HepG2 (cell line): ENCODE measurements around the gene TNS1. TPM values are rescaled to one million over a fixed set of nuclear protein-coding genes. Genes with fewer than 3 reads are reported as not detected.

Source experiments
- CHD2 ChIP-seq: IDR thresholded peaks from 2 replicates; pipeline ENCODE4 v1.6.1; 2011; ENCODE audit warnings: low read depth, low read length, improper control_type of control experiment
- DPF2 ChIP-seq: sonication (generic); formaldehyde crosslinking; IDR thresholded peaks from 2 replicates; pipeline ENCODE4 v1.4.0; 2020; ENCODE audit warnings: mild to moderate bottlenecking, low read depth, missing genetic modification reagents, borderline replicate concordance
- ELF4 ChIP-seq: sonication (generic); formaldehyde crosslinking; IDR thresholded peaks from 2 replicates; pipeline ENCODE4 v1.5.0; 2020; ENCODE audit warnings: missing genetic modification reagents, mild to moderate bottlenecking, moderate library complexity, borderline replicate concordance
- FOXM1 ChIP-seq: sonication (generic); formaldehyde crosslinking; IDR thresholded peaks from 2 replicates; pipeline ENCODE4 v1.5.0; 2020; ENCODE audit warnings: missing genetic modification reagents
- GATAD1 ChIP-seq: IDR thresholded peaks from 2 replicates; pipeline ENCODE4 v1.6.1; 2016; ENCODE audit warnings: missing genetic modification reagents, missing compliant biosample characterization
- JARID2 ChIP-seq: sonication (generic); formaldehyde crosslinking; IDR thresholded peaks from 2 replicates; pipeline ENCODE4 v1.8.1; 2023; ENCODE audit warnings: missing genetic modification reagents, inconsistent platforms; ENCODE audit not compliant: insufficient replicate concordance
- SRY ChIP-seq: sonication (generic); formaldehyde crosslinking; IDR thresholded peaks from 2 replicates; pipeline ENCODE4 v1.8.0; 2022; ENCODE audit warnings: mild to moderate bottlenecking, missing genetic modification reagents
- TBP ChIP-seq: sonication (generic); formaldehyde crosslinking; IDR thresholded peaks from 2 replicates; pipeline ENCODE4 v1.5.0; 2020; ENCODE audit warnings: missing genetic modification reagents
- THAP11 ChIP-seq: IDR thresholded peaks from 2 replicates; pipeline ENCODE4 v1.6.1; 2016; ENCODE audit warnings: missing biosample characterization, missing genetic modification reagents
- ZFY ChIP-seq: sonication (generic); formaldehyde crosslinking; IDR thresholded peaks from 2 replicates; pipeline ENCODE4 v1.4.0; 2020; ENCODE audit warnings: missing genetic modification reagents
- ZNF652 ChIP-seq: IDR thresholded peaks from 2 replicates; pipeline ENCODE4 v1.6.1; 2016; ENCODE audit warnings: low read depth, borderline replicate concordance
- polyA plus RNA-seq, 8 experiments: library from polyadenylated mRNA; depleted of rRNA in 3 of 8; stranded (reverse) in 7 of 8; unstranded in 1 of 8; fragments of >200 nt; fragmentation: Illumina TruSeq in 4 of 8; extraction: Trizol in 4 of 8; gene quantifications; 2 replicates each; pipeline versions ENCODE4 v1.2.1 to v1.2.3, GENCODE V29; 2011 to 2016; ENCODE audit warnings: low read depth in 4 of 8, missing spikeins in 1 of 8, mixed read lengths in 1 of 8; ENCODE audit not compliant: insufficient read depth in 1 of 8
- total RNA-seq, 5 experiments: library from RNA; depleted of rRNA; stranded (reverse); fragments of >200 nt; fragmentation: Illumina TruSeq; extraction: Trizol; gene quantifications; 2 replicates each; pipeline ENCODE4 v1.2.3, GENCODE V29; 2016; ENCODE audit warnings: low read depth in 1 of 5
- TF ChIP-seq, protein P1 (sequence below): sonication (generic); formaldehyde crosslinking; IDR thresholded peaks from 2 replicates; pipeline ENCODE4 v1.4.0; 2020; ENCODE audit warnings: missing genetic modification reagents, borderline replicate concordance
- TF ChIP-seq, protein P2 (sequence below): sonication (generic); formaldehyde crosslinking; IDR thresholded peaks from 2 replicates; pipeline ENCODE4 v1.5.0; 2020; ENCODE audit warnings: mild to moderate bottlenecking, missing genetic modification reagents, borderline replicate concordance
- TF ChIP-seq, protein P3 (sequence below): sonication (generic); formaldehyde crosslinking; IDR thresholded peaks from 2 replicates; pipeline ENCODE4 v1.9.0; 2021; ENCODE audit warnings: missing genetic modification reagents, borderline replicate concordance
- TF ChIP-seq, protein P4 (sequence below): conservative IDR thresholded peaks from 2 replicates; pipeline ENCODE4 v1.6.1; 2018; ENCODE audit warnings: missing genetic modification reagents
- TF ChIP-seq, protein P5 (sequence below): sonication (generic); formaldehyde crosslinking; IDR thresholded peaks from 2 replicates; pipeline ENCODE4 v1.4.0; 2020; ENCODE audit warnings: mild to moderate bottlenecking, missing genetic modification reagents

TNS1 gene
- total and polyA plus RNA-seq, 2 of the 13 experiments (the other 11 are each of a cell fraction or from before 2014, with no cell fraction given) = 1.9 to 118 TPM

DNA sequence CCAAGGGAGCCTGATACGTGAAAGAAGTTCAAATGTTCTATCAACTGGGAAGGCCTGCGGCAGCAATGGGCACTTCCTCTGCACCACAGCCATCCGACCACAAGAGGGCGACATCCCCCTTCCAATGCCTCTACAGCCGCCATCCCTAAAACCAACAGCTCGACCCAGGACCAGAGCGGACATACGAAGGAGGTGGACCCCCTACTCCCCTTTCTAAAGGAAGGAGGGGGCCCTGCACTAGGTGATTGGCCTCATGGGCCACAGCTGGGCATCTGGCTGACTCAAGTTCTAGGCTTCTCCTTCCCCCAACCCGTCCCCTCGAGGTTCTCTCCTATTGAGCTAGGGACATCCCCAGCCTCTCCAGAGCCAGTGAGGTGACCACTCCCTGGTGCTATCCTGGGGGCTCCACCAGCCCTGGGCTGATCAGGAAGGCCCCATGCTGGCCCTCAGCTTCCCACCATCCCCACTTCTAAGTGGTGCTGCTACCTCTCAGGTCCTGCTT lies 217.2 kb downstream of the TNS1 start (continued):
- TF ChIP-seq ELF4 (CRISPR knock-in tag) (no peak), SRY (CRISPR knock-in tag) (no peak), ZFY (CRISPR knock-in tag) (no peak), GATAD1 (CRISPR knock-in tag) (no peak), JARID2 (CRISPR knock-in tag) (no peak), TBP (no peak), ZNF652 (CRISPR knock-in tag) (no peak), DPF2 (CRISPR knock-in tag) (no peak), CHD2 (no peak), THAP11 (CRISPR knock-in tag) (peak; percentile 39; the same call in 1 of the 2 replicates), FOXM1 (CRISPR knock-in tag) (no peak)
- TF ChIP-seq, protein P1, sequence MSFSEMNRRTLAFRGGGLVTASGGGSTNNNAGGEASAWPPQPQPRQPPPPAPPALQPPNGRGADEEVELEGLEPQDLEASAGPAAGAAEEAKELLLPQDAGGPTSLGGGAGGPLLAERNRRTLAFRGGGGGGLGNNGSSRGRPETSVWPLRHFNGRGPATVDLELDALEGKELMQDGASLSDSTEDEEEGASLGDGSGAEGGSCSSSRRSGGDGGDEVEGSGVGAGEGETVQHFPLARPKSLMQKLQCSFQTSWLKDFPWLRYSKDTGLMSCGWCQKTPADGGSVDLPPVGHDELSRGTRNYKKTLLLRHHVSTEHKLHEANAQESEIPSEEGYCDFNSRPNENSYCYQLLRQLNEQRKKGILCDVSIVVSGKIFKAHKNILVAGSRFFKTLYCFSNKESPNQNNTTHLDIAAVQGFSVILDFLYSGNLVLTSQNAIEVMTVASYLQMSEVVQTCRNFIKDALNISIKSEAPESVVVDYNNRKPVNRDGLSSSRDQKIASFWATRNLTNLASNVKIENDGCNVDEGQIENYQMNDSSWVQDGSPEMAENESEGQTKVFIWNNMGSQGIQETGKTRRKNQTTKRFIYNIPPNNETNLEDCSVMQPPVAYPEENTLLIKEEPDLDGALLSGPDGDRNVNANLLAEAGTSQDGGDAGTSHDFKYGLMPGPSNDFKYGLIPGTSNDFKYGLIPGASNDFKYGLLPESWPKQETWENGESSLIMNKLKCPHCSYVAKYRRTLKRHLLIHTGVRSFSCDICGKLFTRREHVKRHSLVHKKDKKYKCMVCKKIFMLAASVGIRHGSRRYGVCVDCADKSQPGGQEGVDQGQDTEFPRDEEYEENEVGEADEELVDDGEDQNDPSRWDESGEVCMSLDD = no peak
- TF ChIP-seq, protein P2, sequence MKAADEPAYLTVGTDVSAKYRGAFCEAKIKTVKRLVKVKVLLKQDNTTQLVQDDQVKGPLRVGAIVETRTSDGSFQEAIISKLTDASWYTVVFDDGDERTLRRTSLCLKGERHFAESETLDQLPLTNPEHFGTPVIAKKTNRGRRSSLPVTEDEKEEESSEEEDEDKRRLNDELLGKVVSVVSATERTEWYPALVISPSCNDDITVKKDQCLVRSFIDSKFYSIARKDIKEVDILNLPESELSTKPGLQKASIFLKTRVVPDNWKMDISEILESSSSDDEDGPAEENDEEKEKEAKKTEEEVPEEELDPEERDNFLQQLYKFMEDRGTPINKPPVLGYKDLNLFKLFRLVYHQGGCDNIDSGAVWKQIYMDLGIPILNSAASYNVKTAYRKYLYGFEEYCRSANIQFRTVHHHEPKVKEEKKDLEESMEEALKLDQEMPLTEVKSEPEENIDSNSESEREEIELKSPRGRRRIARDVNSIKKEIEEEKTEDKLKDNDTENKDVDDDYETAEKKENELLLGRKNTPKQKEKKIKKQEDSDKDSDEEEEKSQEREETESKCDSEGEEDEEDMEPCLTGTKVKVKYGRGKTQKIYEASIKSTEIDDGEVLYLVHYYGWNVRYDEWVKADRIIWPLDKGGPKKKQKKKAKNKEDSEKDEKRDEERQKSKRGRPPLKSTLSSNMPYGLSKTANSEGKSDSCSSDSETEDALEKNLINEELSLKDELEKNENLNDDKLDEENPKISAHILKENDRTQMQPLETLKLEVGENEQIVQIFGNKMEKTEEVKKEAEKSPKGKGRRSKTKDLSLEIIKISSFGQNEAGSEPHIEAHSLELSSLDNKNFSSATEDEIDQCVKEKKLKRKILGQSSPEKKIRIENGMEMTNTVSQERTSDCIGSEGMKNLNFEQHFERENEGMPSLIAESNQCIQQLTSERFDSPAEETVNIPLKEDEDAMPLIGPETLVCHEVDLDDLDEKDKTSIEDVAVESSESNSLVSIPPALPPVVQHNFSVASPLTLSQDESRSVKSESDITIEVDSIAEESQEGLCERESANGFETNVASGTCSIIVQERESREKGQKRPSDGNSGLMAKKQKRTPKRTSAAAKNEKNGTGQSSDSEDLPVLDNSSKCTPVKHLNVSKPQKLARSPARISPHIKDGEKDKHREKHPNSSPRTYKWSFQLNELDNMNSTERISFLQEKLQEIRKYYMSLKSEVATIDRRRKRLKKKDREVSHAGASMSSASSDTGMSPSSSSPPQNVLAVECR = no peak; the same call in 1 of the 2 replicates
- TF ChIP-seq, protein P3, sequence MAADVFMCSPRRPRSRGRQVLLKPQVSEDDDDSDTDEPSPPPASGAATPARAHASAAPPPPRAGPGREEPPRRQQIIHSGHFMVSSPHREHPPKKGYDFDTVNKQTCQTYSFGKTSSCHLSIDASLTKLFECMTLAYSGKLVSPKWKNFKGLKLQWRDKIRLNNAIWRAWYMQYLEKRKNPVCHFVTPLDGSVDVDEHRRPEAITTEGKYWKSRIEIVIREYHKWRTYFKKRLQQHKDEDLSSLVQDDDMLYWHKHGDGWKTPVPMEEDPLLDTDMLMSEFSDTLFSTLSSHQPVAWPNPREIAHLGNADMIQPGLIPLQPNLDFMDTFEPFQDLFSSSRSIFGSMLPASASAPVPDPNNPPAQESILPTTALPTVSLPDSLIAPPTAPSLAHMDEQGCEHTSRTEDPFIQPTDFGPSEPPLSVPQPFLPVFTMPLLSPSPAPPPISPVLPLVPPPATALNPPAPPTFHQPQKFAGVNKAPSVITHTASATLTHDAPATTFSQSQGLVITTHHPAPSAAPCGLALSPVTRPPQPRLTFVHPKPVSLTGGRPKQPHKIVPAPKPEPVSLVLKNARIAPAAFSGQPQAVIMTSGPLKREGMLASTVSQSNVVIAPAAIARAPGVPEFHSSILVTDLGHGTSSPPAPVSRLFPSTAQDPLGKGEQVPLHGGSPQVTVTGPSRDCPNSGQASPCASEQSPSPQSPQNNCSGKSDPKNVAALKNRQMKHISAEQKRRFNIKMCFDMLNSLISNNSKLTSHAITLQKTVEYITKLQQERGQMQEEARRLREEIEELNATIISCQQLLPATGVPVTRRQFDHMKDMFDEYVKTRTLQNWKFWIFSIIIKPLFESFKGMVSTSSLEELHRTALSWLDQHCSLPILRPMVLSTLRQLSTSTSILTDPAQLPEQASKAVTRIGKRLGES (CRISPR knock-in tag) = no peak
- TF ChIP-seq, protein P4, sequence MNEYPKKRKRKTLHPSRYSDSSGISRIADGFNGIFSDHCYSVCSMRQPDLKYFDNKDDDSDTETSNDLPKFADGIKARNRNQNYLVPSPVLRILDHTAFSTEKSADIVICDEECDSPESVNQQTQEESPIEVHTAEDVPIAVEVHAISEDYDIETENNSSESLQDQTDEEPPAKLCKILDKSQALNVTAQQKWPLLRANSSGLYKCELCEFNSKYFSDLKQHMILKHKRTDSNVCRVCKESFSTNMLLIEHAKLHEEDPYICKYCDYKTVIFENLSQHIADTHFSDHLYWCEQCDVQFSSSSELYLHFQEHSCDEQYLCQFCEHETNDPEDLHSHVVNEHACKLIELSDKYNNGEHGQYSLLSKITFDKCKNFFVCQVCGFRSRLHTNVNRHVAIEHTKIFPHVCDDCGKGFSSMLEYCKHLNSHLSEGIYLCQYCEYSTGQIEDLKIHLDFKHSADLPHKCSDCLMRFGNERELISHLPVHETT (CRISPR knock-in tag) = no peak
- TF ChIP-seq, protein P5, sequence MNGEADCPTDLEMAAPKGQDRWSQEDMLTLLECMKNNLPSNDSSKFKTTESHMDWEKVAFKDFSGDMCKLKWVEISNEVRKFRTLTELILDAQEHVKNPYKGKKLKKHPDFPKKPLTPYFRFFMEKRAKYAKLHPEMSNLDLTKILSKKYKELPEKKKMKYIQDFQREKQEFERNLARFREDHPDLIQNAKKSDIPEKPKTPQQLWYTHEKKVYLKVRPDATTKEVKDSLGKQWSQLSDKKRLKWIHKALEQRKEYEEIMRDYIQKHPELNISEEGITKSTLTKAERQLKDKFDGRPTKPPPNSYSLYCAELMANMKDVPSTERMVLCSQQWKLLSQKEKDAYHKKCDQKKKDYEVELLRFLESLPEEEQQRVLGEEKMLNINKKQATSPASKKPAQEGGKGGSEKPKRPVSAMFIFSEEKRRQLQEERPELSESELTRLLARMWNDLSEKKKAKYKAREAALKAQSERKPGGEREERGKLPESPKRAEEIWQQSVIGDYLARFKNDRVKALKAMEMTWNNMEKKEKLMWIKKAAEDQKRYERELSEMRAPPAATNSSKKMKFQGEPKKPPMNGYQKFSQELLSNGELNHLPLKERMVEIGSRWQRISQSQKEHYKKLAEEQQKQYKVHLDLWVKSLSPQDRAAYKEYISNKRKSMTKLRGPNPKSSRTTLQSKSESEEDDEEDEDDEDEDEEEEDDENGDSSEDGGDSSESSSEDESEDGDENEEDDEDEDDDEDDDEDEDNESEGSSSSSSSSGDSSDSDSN (CRISPR knock-in tag) = no peak
